SU-DHL-6 (cell line): ENCODE measurements around the gene TMEM154.

Source experiments
- EZH2phosphoT487 ChIP-seq: fragments of 200-600 bp; sonication (generic), shearing (Covaris generic); conservative IDR thresholded peaks from 2 replicates; pipeline ENCODE4 v1.6.1; 2018; ENCODE audit warnings: mild to moderate bottlenecking, antibody characterized with exemption, low read length, moderate library complexity, mixed read lengths
- TF ChIP-seq, protein P1 (sequence below): fragments of 200-600 bp; sonication (generic); IDR thresholded peaks from one replicate; pipeline ENCODE4 v1.5.1; 2017; ENCODE audit warnings: antibody characterized with exemption, mild to moderate bottlenecking, low read length, moderate library complexity; ENCODE audit not compliant: insufficient read depth, poor library complexity, severe bottlenecking

DNA sequence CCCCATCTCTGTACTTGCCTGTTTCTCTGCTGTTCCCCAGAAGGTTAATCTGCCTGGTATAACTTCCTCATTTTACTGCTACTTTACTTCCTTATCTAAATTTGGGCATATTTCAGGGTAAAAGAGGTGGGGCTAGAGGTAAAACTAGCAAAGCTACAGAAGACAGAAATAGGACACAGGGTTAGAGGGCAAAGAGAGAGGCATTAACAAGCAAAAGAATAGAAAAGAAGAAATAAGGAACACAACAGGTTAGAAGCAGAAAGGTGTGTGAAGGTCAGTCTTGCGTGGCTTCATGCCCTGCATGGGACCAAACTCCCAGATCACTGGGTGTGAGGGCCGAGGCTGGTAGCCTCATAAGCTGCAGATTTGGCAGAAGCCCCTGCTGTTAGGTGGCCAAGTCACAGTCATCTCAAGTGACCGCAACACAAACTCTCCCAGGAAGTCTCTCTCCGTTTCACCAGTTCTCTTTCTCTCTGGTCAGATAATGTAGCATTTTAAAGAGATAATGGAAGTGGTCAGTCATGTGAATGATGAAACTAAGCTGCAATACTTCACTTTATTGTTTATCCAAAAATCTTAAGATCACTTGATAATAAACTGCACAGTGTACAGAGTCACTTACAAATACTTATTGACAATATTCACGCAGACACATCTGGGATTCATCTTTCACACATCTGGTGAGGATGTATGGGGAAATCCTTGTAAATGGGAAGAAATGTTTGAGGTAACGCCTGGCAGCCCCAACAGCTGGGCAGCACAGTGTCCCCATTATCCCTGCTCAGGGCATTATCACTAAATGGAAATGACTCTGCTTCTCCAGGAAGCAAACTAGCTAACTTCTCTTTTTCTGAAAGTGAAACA, 16.4 kb downstream of the TMEM154 start:
- TF ChIP-seq, protein P1, sequence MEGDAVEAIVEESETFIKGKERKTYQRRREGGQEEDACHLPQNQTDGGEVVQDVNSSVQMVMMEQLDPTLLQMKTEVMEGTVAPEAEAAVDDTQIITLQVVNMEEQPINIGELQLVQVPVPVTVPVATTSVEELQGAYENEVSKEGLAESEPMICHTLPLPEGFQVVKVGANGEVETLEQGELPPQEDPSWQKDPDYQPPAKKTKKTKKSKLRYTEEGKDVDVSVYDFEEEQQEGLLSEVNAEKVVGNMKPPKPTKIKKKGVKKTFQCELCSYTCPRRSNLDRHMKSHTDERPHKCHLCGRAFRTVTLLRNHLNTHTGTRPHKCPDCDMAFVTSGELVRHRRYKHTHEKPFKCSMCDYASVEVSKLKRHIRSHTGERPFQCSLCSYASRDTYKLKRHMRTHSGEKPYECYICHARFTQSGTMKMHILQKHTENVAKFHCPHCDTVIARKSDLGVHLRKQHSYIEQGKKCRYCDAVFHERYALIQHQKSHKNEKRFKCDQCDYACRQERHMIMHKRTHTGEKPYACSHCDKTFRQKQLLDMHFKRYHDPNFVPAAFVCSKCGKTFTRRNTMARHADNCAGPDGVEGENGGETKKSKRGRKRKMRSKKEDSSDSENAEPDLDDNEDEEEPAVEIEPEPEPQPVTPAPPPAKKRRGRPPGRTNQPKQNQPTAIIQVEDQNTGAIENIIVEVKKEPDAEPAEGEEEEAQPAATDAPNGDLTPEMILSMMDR, result no peak
- TF ChIP-seq EZH2phosphoT487, result no peak
